GM12872 (cell line): Measurements from ENCODE around the gene TOX3.

ENCODE experiments used
- TF ChIP-seq, protein P1 (sequence below): IDR thresholded peaks from 3 replicates; pipeline ENCODE4 v1.5.1; 2011; ENCODE audit warnings: low read depth, mild to moderate bottlenecking, low read length, moderate library complexity; ENCODE audit not compliant: insufficient read depth

TOX3 gene

DNA sequence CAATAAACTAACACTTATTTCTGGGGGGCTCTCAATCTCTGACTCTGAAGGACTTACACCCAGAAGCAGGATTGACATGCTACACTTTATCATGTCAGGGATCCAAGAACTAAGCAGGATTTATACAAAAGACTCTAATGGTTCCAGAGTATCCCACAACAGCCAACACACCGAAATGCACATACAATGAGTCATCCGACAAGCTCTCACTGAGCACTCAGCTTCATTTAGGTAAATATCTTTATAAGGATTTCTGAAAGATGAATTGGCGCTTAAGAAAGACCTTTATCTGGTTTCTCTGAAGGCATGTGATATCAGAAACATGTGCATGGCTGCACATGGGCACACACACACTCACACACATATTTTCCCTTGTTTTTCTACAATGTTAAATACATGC, 77.2 kb downstream of the TOX3 start:
- TF ChIP-seq, protein P1, sequence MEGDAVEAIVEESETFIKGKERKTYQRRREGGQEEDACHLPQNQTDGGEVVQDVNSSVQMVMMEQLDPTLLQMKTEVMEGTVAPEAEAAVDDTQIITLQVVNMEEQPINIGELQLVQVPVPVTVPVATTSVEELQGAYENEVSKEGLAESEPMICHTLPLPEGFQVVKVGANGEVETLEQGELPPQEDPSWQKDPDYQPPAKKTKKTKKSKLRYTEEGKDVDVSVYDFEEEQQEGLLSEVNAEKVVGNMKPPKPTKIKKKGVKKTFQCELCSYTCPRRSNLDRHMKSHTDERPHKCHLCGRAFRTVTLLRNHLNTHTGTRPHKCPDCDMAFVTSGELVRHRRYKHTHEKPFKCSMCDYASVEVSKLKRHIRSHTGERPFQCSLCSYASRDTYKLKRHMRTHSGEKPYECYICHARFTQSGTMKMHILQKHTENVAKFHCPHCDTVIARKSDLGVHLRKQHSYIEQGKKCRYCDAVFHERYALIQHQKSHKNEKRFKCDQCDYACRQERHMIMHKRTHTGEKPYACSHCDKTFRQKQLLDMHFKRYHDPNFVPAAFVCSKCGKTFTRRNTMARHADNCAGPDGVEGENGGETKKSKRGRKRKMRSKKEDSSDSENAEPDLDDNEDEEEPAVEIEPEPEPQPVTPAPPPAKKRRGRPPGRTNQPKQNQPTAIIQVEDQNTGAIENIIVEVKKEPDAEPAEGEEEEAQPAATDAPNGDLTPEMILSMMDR = no peak

DNA sequence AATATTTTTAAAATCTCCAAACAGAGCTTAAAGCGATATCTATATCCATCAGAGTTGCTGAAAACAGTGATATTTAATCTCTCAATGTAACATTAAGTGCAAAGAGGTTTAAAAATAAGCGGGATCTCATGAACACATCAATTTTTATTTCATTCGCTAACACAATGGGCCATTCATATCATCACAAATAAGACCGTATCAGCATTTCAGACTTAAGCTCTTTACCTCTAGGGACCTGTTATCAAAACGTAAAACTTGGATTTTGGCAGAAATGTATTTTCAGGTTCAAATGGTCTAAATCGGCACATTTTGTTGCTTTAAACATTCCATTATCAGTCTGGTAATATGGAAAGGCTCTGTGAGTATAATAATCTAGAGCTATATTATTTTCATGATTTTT, 77.9 kb downstream of the TOX3 start:
- TF ChIP-seq, protein P1 = no peak

DNA sequence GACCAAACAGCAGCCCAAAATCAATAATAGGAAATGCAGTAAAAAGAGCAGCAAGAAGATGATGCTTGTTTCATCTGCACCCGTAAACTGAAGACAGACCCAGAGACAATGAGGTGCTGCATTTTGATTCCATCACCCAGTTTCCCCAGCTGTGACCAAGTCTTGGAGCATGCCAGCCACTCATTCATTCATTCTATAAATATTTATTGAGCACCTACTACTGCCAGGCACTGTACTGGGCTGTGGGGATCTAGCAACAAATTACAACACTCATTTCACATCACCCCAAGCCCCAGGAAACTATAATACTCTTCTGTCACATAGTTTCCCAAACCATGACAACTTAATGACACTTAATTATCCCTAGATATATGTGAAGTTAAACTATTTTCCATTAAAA, 79.2 kb downstream of the TOX3 start:
- TF ChIP-seq, protein P1 = no peak

DNA sequence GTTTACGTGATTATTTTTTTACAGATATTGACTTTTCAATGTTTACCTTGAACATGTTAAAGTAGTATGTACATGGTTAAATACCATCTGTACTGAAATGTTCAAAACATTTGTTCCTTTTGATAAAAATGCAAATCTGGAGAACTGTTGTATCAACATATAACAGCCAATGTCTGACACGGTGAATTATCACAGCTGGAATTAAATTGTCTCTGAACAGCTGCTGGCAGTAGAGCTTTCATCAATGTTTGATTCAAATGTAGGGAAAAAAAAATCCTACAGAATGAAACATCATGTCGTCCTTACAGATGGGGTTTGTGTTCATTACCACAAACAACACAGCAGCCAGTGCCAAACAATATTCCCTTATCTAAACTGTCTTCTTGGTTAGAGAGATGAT, 79.9 kb downstream of the TOX3 start:
- TF ChIP-seq, protein P1 = no peak

DNA sequence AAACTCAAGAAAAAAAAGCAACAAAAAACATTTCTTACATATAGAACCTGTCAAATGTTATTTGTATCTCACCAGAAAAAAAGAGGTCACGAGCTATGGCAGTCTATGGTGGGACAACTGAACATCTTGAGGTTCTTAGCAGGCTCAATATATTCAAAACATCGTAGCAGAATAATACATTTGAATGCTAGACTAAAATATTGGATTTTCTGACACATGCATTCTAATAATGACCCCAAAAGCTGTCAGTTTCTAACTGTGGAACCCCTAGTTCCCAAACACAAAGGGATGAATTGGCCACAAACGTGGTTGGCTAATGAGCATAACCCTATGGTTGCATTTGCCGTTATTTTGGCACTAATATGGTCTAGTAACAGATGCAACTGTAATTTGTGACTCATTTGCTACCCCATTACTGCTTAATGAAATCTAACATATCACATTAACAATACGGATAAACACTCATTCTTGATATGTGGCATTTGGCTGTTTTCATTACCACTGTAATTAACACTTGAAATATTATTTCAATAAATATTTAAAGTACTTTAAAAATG, 81.2 kb downstream of the TOX3 start:
- TF ChIP-seq, protein P1 = no peak

DNA sequence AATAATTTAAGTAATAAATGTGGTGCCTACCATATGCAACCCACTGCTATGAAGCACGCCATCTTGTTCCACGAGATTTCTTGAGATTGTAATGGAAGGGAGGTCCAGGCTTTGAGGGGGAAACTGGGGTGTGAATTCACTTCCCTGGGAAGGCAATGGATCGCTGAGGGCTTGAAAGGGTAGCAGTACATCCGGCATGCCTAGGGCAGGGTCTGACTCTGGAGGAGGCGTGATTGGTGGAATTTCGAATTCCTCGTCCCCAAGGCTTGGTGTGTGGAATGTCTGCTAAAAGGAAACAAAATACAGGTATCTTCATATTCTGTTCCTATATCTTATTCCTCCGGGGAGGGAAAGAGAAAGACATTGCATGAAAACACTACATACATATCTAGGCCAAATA, 83.0 kb downstream of the TOX3 start:
- TF ChIP-seq, protein P1 = no peak

DNA sequence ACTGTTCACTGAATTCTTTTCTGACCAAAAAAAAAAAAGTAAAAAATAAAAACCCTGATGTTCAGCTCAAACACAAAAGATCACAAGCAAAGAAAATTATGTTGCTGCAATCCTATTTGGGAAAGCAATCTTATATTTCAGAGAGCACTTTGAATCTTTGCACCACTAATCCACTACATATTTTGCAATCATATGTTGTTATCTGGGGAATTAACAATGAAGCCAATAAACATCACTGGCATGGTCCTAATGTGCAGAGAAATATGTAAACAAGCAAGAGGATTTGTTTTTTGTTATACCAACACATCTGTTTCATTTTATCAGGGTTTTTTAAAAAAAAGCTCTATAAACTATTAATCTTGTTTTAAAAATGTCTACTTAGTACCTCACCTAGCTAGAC, 84.1 kb downstream of the TOX3 start:
- TF ChIP-seq, protein P1 = no peak
